ENCODE data around the gene TLDC2. TPM values are rescaled to one million over a fixed set of nuclear protein-coding genes. Genes with fewer than 3 reads are reported as not detected.

TLDC2 gene
- total and polyA plus RNA-seq, 2 of the 8 experiments (the other 6 are each of a cell fraction or from before 2014, with no cell fraction given) = 0.29 to 0.34 TPM

- WGBS, 2 experiments (ENCODE audit: extremely low coverage in 1 of 2, insufficient coverage in 1 of 2, insufficient read length in 1 of 2, insufficient replicate concordance in 2 of 2, low coverage in 1 of 2, low lambda C conversion rate in 2 of 2, missing lambda C conversion rate in 1 of 2) = 95% methylated on average over 6 of the region's 6 CpGs; no CpG with 5 or more reads in 1 of the 2 experiments
- H4K8ac ChIP-seq (ENCODE audit: extremely low read depth, insufficient read depth, low read length) = no peak overlapping the region
- H2BK20ac ChIP-seq (ENCODE audit: low read length) = no peak overlapping the region
- H3K27ac ChIP-seq (ENCODE audit: low read depth, low read length) = no peak overlapping the region
- DNase-seq (ENCODE audit: low read depth in 1 of 2, low spot score in 2 of 2) = no peak
- H2BK5ac ChIP-seq (ENCODE audit: low read depth, low read length) = no peak overlapping the region
- no peaks in the 10 kb centered on the region for H3K9me3 ChIP-seq (ENCODE audit: insufficient read depth in 2 of 2, low read depth in 1 of 2, low read length in 1 of 2)
- no peak overlapping the region for H2BK120ac ChIP-seq (replicated peaks; ENCODE audit: low read depth, low read length)
- H3K36me3 ChIP-seq (ENCODE audit: control insufficient read depth in 2 of 4, insufficient read depth in 4 of 4, low read length in 3 of 4) = peaks cover 0 to 56% (median 3%) of the 10 kb centered on the region in 4 experiments; a peak in 6 of 8 replicates
- H3K4ac ChIP-seq (replicated peaks; ENCODE audit: insufficient read length, low read depth, low read length) = no peak overlapping the region
- H3K27me3 ChIP-seq (replicated peaks in 1 of 4; ENCODE audit: control insufficient read depth in 3 of 4, extremely low read depth in 1 of 4, insufficient read depth in 3 of 4, low read length in 3 of 4) = no peaks in the 10 kb centered on the region
- ChIA-PET CTCF (ENCODE audit: partially characterized antibody) (no interaction called here), POLR2A (ENCODE audit: partially characterized antibody) (no interaction called here)
- H3K79me2 ChIP-seq (ENCODE audit: control insufficient read depth in 1 of 2, insufficient read depth in 2 of 2, low read length in 2 of 2) = no peaks in the 10 kb centered on the region
- H2BK12ac ChIP-seq (ENCODE audit: low read depth, low read length) = no peak overlapping the region
- H2AK5ac ChIP-seq (ENCODE audit: low read depth, low read length) = no peak overlapping the region
- H3K23me2 ChIP-seq (ENCODE audit: low read depth, low read length) = no peaks in the 10 kb centered on the region
- H3K4me3 ChIP-seq (ENCODE audit: extremely low read depth in 1 of 4, insufficient read depth in 2 of 4, low read depth in 3 of 4, low read length in 4 of 4) = no peak overlapping the region
- no peak overlapping the region for H3K14ac ChIP-seq (ENCODE audit: insufficient read length)
- no peaks in the 10 kb centered on the region for H3K79me1 ChIP-seq (ENCODE audit: low read depth, low read length)
- TF ChIP-seq KDM5A (IDR thresholded peaks at IDR 0.05; ENCODE audit: low read length) = no peak
- TF ChIP-seq HDAC2 (IDR thresholded peaks at IDR 0.05; ENCODE audit: borderline replicate concordance in 1 of 2, low read depth in 2 of 2, low read length in 2 of 2) = no peak
- TF ChIP-seq RXRA (IDR thresholded peaks at IDR 0.05; ENCODE audit: insufficient read depth, low read depth, low read length) = no peak
- no peak for TF ChIP-seq EZH2 (IDR thresholded peaks at IDR 0.05; ENCODE audit: low read depth, low read length, severe bottlenecking)
- no peak for TF ChIP-seq GTF2F1 (IDR thresholded peaks at IDR 0.05; ENCODE audit: borderline replicate concordance, low read depth, low read length)
- TF ChIP-seq TEAD4 (IDR thresholded peaks at IDR 0.05; ENCODE audit: low read depth, low read length) = no peak
- no peak for TF ChIP-seq YY1 (IDR thresholded peaks at IDR 0.05; ENCODE audit: low read depth, low read length)
- TF ChIP-seq POU5F1 (IDR thresholded peaks at IDR 0.05; ENCODE audit: low read depth, low read length) = no peak
- no peak for TF ChIP-seq EGR1 (IDR thresholded peaks at IDR 0.05; ENCODE audit: borderline replicate concordance, low read depth, low read length)
- TF ChIP-seq JUN (IDR thresholded peaks at IDR 0.05; ENCODE audit: low read depth, low read length) = no peak
- no peak overlapping the region for H3K56ac ChIP-seq (replicated peaks; ENCODE audit: insufficient read length, low read depth, low read length)
- H4K91ac ChIP-seq (replicated peaks; ENCODE audit: insufficient read length, low read length) = no peak overlapping the region
- H3K23ac ChIP-seq (ENCODE audit: insufficient read length) = no peak overlapping the region
- H2BK15ac ChIP-seq (ENCODE audit: low read length) = no peak overlapping the region
- H4K5ac ChIP-seq (ENCODE audit: insufficient read length, low read depth, low read length) = no peak overlapping the region
- no peak overlapping the region for H2AFZ ChIP-seq (ENCODE audit: low read length)
- H3K4me2 ChIP-seq (ENCODE audit: insufficient read depth in 1 of 2, low read depth in 2 of 2, low read length in 2 of 2) = no peak overlapping the region
- no peak overlapping the region for H3K18ac ChIP-seq (ENCODE audit: extremely low read depth, low read length)
- H3K9ac ChIP-seq (replicated peaks in 1 of 4; ENCODE audit: extremely low read depth in 1 of 4, low read depth in 3 of 4, low read length in 3 of 4) = no peak overlapping the region
- no peaks in the 10 kb centered on the region for H3K4me1 ChIP-seq (replicated peaks in 1 of 4; ENCODE audit: control insufficient read depth in 3 of 4, insufficient read depth in 4 of 4, low read length in 3 of 4)
- FAIRE-seq = no peak
- no peaks in the 10 kb centered on the region for H4K20me1 ChIP-seq (replicated peaks in 1 of 2; ENCODE audit: control insufficient read depth in 1 of 2, insufficient read depth in 2 of 2, low read length in 2 of 2)
These were observed 53.4 kb downstream of the TLDC2 start for GRCh38 chr20:36929290-36929689.

Data from H1 (cell line).